Measurements from ENCODE around the gene TSHR. TPM values are rescaled to one million over a fixed set of nuclear protein-coding genes. Genes with fewer than 3 reads are reported as not detected.

Gene TSHR
- total and polyA plus RNA-seq, 9 donors, result 0.15 to 0.41 (median 0.23) TPM; not detected in 6

GRCh38 chr14:81164167-81164774 lies 208.8 kb downstream of the TSHR start:
- peak in 1 of 5 donors; percentile 25 for DNase-seq
- Histone ChIP-seq H3K27me3 (no peaks in the 10 kb centered on the region), H3K36me3 (no peaks in the 10 kb centered on the region), H3K27ac (no peak overlapping the region), H3K9me3 (no peaks in the 10 kb centered on the region), H3K4me3 (no peak overlapping the region), H3K4me1 (ENCODE audit: insufficient read depth) (no peaks in the 10 kb centered on the region)
- 20 to 35% (median 30%) methylated on average over 1 of the region's 1 CpG for WGBS, 3 donors
- TF ChIP-seq EP300 (IDR thresholded peaks at IDR 0.05) (no peak), POLR2A (IDR thresholded peaks at IDR 0.05) (no peak), CTCF (IDR thresholded peaks at IDR 0.05) (no peak)
- intact Hi-C loops (cut with DNase I), result loop anchor here in 1 of 4 donors (10.0 kb wide), 1 partner anchor 209 kb away; the partner anchor contains the start of gene TSHR

GRCh38 chr14:81165188-81165587 lies 209.8 kb downstream of the TSHR start:
- H3K4me3 ChIP-seq, result no peak overlapping the region
- no peaks in the 10 kb centered on the region for H3K27me3 ChIP-seq
- no peaks in the 10 kb centered on the region for H3K36me3 ChIP-seq
- intact Hi-C loops (cut with DNase I), result loop anchor here in 1 of 4 donors (10.0 kb wide), 1 partner anchor 210 kb away; the partner anchor contains the start of gene TSHR
- WGBS, 3 donors, result 56 to 63% (median 61%) methylated on average over 4 of the region's 4 CpGs
- no peaks in the 10 kb centered on the region for H3K9me3 ChIP-seq
- no peak for DNase-seq
- TF ChIP-seq POLR2A (IDR thresholded peaks at IDR 0.05) (no peak), CTCF (IDR thresholded peaks at IDR 0.05) (no peak), EP300 (IDR thresholded peaks at IDR 0.05) (no peak)
- H3K4me1 ChIP-seq (ENCODE audit: insufficient read depth), result no peaks in the 10 kb centered on the region
- no peak overlapping the region for H3K27ac ChIP-seq

- intact Hi-C loops (cut with DNase I), result loop anchor here in 1 of 4 donors (10.0 kb wide), 1 partner anchor 211 kb away; the partner anchor contains the start of gene TSHR
- 74 to 78% (median 77%) methylated on average over 2 of the region's 2 CpGs for WGBS, 3 donors
Observed at GRCh38 chr14:81166121-81166520, 210.7 kb downstream of the TSHR start.

GRCh38 chr14:81169267-81169666 lies 213.8 kb downstream of the TSHR start:
- no peak for DNase-seq
- intact Hi-C loops (cut with DNase I), result loop anchor here in 1 of 4 donors (10.0 kb wide), 1 partner anchor 214 kb away; the partner anchor contains the start of gene TSHR
- no peaks in the 10 kb centered on the region for H3K9me3 ChIP-seq
- H3K27ac ChIP-seq, result peak overlapping the region in 1 of 2 donors; percentile 93
- H3K36me3 ChIP-seq, result no peaks in the 10 kb centered on the region
- H3K27me3 ChIP-seq, result no peaks in the 10 kb centered on the region
- WGBS, 3 donors, result 55 to 67% (median 59%) methylated on average over 4 of the region's 4 CpGs
- peak overlapping the region; percentile 49 for H3K4me3 ChIP-seq
- no peaks in the 10 kb centered on the region for H3K4me1 ChIP-seq (ENCODE audit: insufficient read depth)
- TF ChIP-seq POLR2A (IDR thresholded peaks at IDR 0.05) (no peak), EP300 (IDR thresholded peaks at IDR 0.05) (no peak), CTCF (IDR thresholded peaks at IDR 0.05) (no peak)

More at GRCh38 chr14:81166121-81166520, 210.7 kb downstream of the TSHR start:
- no peaks in the 10 kb centered on the region for H3K9me3 ChIP-seq
- H3K4me1 ChIP-seq (ENCODE audit: insufficient read depth), result no peaks in the 10 kb centered on the region
- no peaks in the 10 kb centered on the region for H3K36me3 ChIP-seq
- no peak overlapping the region for H3K4me3 ChIP-seq
- no peaks in the 10 kb centered on the region for H3K27me3 ChIP-seq
- H3K27ac ChIP-seq, result no peak overlapping the region
- TF ChIP-seq POLR2A (IDR thresholded peaks at IDR 0.05) (no peak), CTCF (IDR thresholded peaks at IDR 0.05) (no peak), EP300 (IDR thresholded peaks at IDR 0.05) (no peak)
- DNase-seq, result no peak
